ENCODE measurements around the gene TMEM164. TPM values are rescaled to one million over a fixed set of nuclear protein-coding genes. Genes with fewer than 3 reads are reported as not detected.

Gene TMEM164
- total and polyA plus RNA-seq, 2 experiments from 2014 or later, result 3.4 to 17.2 TPM

DNA sequence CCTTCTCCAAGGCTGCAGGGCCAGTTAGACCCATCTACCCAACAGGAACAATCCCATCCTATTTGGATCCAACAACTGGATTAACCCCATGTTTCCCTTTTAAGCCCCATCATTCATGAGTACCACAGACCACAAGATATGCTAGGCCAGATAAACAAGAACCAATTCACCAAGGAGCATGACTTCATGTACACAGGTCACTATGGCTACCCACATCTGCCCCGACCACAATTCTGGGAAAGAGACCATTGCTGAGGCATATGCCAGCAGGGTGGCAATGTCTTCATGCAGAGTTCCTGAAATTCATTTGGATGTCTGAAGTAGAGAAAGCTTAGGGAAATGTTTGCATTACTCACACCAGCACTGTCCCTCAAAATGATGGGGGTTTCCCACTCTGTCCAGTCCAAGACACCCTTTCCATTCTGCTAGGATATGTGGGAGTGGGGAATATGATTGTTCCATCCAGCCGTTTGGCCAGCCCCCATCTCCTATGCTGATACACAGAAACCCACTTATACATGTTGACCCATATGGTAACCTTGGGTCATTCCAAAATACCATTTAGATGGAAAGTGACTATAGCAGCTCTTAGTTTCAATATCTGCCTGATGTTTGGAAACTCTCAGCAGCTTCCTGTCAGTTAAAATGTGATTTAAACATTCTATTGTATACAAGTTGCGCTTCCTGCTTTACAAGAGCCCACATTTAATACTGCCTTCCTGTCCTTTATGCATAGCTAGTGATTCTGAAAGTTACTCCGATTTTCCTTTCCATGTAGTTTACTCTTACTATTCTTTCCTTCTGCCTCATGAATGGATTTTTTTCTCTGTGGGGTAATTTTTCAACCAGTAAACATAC, 186.0 kb downstream of the TMEM164 start (continued):
- TF ChIP-seq, protein P1, sequence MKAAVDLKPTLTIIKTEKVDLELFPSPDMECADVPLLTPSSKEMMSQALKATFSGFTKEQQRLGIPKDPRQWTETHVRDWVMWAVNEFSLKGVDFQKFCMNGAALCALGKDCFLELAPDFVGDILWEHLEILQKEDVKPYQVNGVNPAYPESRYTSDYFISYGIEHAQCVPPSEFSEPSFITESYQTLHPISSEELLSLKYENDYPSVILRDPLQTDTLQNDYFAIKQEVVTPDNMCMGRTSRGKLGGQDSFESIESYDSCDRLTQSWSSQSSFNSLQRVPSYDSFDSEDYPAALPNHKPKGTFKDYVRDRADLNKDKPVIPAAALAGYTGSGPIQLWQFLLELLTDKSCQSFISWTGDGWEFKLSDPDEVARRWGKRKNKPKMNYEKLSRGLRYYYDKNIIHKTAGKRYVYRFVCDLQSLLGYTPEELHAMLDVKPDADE (IDR thresholded peaks at IDR 0.05), result no peak
- TF ChIP-seq STAT1 (IDR thresholded peaks at IDR 0.05; ENCODE audit: unreplicated experiment), result no peak
- TF ChIP-seq, protein P2, sequence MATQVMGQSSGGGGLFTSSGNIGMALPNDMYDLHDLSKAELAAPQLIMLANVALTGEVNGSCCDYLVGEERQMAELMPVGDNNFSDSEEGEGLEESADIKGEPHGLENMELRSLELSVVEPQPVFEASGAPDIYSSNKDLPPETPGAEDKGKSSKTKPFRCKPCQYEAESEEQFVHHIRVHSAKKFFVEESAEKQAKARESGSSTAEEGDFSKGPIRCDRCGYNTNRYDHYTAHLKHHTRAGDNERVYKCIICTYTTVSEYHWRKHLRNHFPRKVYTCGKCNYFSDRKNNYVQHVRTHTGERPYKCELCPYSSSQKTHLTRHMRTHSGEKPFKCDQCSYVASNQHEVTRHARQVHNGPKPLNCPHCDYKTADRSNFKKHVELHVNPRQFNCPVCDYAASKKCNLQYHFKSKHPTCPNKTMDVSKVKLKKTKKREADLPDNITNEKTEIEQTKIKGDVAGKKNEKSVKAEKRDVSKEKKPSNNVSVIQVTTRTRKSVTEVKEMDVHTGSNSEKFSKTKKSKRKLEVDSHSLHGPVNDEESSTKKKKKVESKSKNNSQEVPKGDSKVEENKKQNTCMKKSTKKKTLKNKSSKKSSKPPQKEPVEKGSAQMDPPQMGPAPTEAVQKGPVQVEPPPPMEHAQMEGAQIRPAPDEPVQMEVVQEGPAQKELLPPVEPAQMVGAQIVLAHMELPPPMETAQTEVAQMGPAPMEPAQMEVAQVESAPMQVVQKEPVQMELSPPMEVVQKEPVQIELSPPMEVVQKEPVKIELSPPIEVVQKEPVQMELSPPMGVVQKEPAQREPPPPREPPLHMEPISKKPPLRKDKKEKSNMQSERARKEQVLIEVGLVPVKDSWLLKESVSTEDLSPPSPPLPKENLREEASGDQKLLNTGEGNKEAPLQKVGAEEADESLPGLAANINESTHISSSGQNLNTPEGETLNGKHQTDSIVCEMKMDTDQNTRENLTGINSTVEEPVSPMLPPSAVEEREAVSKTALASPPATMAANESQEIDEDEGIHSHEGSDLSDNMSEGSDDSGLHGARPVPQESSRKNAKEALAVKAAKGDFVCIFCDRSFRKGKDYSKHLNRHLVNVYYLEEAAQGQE (IDR thresholded peaks at IDR 0.05; ENCODE audit: unreplicated experiment), result no peak
- TF ChIP-seq ZNF114 (CRISPR knock-in tag; IDR thresholded peaks at IDR 0.05), result no peak

DNA sequence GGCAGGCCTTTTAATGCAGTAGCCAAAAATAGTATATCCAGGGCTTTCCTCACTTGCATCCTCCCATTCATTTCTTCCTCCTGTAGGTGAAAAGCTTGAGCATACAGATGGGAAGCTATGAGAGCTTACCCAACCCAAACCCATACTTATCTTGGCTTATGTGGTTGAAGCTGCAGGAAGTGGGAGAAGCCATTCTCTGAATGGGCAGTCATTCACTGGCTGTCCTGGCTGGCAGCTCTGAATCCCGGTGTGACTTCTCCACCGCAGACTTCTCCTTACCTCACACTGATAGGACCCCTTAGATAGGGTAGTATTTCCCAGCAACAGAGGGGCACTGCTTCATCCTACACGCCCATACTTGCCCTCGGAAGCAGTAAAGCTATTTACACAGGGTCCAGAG, 189.6 kb downstream of the TMEM164 start:
- no peak for DNase-seq (ENCODE audit: low spot score)
- no peak overlapping the region for H3K4me3 Mint-ChIP-seq
- no peaks in the 10 kb centered on the region; the same call in 2 of the 3 replicates for H3K9me3 Mint-ChIP-seq
- H3K4me1 ChIP-seq (ENCODE audit: insufficient read depth), result peaks cover 6% of the 10 kb centered on the region; the same call in 1 of the 2 replicates
- no peak overlapping the region for H2AFZ ChIP-seq
- no peaks in the 10 kb centered on the region for H3K36me3 ChIP-seq (ENCODE audit: insufficient read depth)
- H3K9me2 ChIP-seq (ENCODE audit: insufficient read depth), result no peaks in the 10 kb centered on the region
- H3K4me1 Mint-ChIP-seq, result peaks cover 9% of the 10 kb centered on the region; the same call in 2 of the 3 replicates
- no peak overlapping the region for H3K4me3 ChIP-seq
- no peak overlapping the region for H3K4me2 ChIP-seq
- H4K20me1 ChIP-seq (replicated peaks; ENCODE audit: insufficient read depth), result no peaks in the 10 kb centered on the region; the same call in 1 of the 2 replicates
- no peak overlapping the region for H3K27ac ChIP-seq (ENCODE audit: low read depth)
- no peak for ATAC-seq
- no peak overlapping the region for H3K27ac Mint-ChIP-seq
- no peaks in the 10 kb centered on the region for H3K27me3 ChIP-seq (ENCODE audit: insufficient read depth)
- no peaks in the 10 kb centered on the region for H3K79me2 ChIP-seq (replicated peaks; ENCODE audit: insufficient read depth)
- H3K36me3 Mint-ChIP-seq (ENCODE audit: low read depth), result no peaks in the 10 kb centered on the region
- no peaks in the 10 kb centered on the region for H3K27me3 Mint-ChIP-seq (ENCODE audit: insufficient read depth, low read depth, poor library complexity)
- H3F3A ChIP-seq (replicated peaks; ENCODE audit: low read depth), result no peaks in the 10 kb centered on the region
- TF ChIP-seq, protein P2 (IDR thresholded peaks at IDR 0.05; ENCODE audit: unreplicated experiment), result no peak
- TF ChIP-seq POLR2AphosphoS5 (IDR thresholded peaks at IDR 0.05; ENCODE audit: low read depth) (no peak), EZH2phosphoT487 (IDR thresholded peaks at IDR 0.05; ENCODE audit: unreplicated experiment) (no peak), CREB1 (CRISPR knock-in tag; IDR thresholded peaks at IDR 0.05; ENCODE audit: low read depth) (no peak), EZH2 (IDR thresholded peaks at IDR 0.05; ENCODE audit: low read depth, unreplicated experiment) (no peak), ZNF114 (CRISPR knock-in tag; IDR thresholded peaks at IDR 0.05) (no peak), JUNB (IDR thresholded peaks at IDR 0.05; ENCODE audit: unreplicated experiment) (no peak)
